ENCODE measurements around the gene ZG16.
"Not testable (repeated sequence)": the region's sequence is repeated elsewhere in the genome, so short reads cannot be mapped to it uniquely, and the experiment has no call there.

Gene ZG16

DNA sequence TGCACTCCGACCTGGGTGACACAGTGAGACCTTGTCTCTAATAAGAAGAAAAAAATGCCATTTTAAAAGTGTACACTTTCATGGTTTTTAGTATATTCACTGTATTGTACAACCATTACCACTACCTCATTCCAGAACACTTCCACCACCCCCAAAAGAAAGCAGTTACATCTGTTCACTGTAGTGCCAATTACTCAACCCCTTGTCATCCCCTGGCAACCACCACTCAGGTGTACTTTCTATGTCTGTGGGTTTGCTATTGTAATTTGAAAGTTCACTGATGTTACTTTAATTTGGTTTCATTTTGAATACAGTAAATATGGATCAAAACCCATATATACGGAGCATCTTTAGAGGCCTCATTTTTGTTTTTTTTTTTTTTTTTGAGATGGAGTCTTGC is 6.1 kb downstream of the ZG16 start:
- no peak for DNase-seq

DNA sequence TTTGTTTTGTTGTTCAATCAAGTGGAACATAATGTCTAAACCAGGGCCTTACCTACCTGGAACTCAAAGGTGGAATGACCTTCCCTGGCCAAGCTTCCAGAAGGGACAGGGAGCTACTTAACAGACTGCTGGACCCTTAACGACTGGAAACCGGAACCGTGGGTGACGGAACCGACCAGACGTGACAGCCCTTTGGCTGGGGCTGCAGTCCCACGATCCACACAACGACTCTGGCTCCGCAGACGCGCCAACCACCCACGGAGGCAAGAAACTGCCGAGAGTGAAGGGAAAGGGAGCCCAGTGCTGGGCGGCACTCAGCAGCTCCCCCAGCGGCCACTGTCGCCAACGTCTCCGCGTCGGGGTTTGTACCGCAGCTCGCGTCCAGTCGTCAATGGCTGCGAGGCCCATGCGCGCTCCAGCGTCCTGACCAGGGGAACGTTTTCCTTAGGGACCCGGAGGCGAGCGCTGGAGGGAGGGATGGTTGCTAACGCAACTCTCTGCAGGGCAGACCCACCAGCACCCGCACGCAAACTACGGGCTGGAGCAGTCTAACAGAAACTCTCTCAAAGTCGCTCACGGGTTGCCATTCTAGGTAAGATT is 6.9 kb downstream of the ZG16 start:
- peak in 47 of 51 donors; percentile 1 to 67 (median 28) for DNase-seq

DNA sequence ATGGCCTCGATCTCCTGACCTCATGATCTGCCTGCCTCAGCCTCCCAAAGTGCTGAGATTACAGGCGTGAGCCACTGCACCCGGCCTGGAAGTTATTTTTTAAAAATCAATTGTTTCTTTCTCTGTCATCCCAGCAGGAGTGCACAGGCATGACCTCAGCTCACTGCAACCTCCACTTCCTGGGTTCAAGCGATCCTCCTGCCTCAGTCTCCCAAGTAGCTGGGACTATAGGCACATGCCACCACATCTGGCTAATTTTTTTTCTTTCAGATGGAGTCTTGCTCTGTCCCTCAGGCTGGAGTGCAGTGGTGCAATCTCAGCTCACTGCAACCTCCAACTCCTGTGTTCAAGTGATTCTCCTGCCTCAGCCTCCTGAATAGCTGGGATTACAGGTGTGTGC is 9.1 kb downstream of the ZG16 start:
- DNase-seq = not testable (repeated sequence)

DNA sequence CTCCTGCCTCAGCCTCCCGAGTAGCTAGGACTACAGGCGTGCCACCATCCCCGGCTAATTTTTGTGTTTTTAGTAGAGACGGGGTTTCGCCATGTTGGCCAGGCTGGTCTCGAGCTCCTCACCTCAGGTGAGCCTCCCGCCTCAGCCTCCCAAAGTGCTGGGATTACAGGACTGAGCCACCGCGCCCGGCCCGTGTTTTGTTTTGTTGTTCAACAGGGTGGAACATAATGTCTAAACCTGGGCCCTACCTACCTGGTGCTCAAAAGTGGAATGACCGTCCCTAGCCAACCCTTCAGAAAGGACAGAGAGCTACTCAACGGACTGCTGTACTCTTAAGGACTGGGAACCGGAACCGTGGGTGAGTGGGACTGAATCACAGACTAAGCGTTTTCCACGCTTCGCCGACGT is 11.7 kb downstream of the ZG16 start:
- DNase-seq = no peak

DNA sequence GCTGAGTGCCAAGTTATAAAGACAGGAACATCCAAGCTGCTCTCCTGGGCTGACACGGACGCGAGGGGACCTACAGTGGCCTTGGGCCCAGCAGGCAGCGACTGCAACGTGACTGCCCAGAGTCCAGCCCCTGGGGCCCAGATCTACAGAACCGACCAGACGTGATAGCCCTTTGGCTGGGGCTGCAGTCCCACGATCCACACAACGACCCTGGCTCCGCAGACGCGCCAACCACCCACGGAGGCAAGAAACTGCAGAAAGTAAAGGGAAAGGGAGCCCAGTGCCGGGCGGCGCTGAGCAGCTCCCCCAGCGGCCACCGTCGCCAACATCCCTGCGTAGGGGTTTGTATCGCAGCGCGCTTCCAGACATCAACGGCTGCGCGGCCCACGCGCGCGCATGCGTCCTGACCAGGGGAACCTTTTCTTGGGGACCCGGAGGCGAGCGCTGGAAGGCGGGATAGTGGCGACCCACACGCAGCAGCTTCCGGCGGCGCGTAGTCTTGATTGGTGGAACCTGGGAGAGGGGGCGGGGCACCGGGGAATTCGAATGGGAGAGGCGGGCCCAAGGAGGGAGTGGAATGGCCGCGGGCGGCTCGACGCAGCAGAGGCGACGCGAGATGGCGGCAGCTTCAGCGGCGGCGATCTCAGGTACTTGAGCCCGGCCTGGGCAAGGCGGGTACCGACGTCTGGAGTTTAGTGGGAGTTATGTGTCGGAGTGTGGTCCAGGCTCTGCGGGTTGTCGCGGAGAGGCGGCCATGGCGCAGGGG is 12.3 kb downstream of the ZG16 start, which contains the start of gene KIF22:
KIF22 (plus strand) TSS at position 569 of the 766 bp plus-strand sequence; CDS start at position 578, 9 bp downstream.
- peak; percentile 83 to 100 (median 98) for DNase-seq

DNA sequence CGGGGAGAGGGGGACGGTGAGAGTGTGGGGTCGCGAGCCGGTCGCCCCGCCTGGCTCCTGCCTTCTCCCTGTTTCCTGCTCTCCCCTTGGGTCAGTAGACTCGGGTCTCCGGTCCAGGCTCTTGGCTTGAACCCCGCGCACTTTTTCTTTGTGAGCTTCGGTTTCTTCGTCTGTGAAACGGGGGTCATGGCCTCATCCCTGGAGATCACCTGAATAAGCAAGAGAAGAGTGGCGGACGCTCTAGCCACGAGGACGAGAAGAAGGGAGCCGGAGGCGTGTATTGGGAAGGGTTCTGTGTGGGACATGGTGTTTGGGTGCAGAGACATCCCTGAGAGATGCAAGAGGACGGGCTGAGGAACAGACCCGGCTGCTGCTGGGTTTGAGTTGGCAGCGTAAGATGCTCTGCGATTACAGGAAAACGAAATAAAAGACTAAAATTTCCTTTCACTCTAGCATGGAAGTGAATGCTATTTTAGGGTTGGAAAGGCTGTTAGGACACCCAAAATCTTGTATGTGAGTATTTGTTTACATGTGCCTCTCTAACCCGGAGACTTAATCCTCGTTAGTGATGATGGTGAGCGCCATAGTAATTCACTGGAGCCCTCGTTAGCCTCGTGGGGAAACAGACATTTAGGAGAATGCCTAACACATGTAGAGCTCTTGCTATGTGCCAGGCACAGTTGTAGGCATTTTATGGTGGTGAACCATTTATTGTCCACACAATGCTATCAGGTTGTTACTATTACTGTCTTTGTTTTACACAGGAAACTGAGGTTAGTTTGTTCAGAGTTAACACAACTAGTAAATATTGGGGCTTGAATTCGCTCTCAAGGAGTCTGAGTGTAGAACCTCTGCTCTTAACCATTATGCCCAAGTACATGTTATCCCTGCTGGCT is 13.1 kb downstream of the ZG16 start:
- peak in 1 of 51 donors; percentile 29 for DNase-seq

DNA sequence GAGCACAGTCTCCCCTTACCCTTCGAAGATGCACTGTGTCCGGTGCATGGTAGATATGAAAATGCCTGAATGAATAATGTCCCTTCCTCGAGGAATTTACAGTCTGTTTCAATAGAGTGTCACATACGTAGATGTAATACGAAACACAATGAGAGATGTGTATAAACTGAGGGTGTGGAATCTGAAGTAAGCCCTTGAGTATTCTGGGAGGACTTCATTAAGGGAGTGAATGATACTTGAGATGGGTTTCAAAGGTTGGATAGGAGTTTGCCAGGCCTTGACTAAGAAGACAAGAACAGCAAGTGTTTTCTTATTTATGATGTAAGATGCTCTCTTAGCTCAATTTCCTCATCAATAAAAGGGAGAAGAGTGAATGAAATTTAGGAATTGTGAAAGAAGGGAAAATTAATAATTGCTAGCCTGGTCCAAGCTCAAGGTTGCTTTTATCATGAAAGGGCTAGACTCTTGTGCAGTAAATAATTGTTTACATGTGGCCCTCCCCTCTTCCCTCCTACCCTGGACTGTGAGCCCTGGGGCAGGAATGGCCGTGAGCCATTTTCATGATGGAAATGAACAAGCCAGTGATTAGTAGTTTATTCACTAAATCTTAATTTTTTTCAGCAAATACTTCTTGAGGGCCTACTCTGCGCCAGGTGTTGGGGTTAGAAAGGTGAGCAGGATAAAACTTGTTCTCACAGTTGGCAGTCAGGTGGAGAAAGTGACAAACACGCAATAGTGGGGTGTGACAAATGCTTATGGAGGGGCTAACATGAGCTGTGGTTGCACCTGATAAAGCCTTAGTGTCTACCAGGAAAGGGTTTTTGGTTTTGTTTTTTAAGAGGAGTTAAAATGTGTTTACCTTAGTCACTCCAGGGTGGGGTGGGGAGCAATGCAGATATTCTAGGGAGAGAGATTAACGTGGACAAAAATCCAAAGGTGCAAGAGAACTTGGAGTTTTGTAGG is 14.1 kb downstream of the ZG16 start:
- no peak for DNase-seq

DNA sequence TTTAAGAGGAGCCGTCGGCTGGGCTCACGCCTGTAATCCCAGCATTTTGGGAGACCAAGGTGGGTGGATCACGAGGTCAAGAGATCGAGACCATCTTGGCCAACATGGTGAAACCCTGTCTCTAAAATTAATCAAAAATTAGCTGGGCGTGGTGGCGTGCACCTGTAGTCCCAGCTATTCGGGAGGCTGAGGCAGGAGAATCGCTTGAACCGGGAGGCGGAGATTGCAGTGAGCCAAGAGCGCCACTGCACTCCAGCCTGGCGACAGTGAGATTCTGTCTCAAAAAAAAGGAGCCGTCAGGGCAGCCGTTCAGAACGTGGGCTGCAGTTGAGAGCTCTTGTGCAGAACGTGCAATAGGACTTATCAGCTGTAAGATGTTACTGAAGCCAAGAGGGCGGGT is 15.1 kb downstream of the ZG16 start:
- DNase-seq = not testable (repeated sequence)

DNA sequence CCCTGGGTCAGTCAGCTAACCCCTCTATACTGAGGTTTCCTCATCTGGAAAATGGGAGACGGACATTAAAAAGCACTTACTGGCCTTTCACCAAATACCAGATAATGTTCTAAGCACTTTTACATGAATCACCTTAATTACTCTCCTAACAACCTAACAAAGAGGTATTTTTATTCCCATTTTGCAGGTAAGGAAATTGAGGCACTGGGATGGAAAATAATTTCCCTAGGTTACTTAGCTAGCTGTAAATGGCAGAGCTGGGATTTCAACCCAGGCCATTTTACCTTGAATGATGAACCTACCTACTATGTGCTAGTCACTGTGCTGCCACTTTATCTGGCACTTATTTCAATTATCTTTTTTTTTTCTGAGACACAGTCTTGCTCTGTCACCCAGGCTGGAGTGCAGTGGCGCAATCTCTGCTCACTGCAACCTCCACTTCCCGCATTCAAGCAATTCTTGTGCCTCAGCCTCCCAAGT is 16.2 kb downstream of the ZG16 start:
- no peak for DNase-seq

DNA sequence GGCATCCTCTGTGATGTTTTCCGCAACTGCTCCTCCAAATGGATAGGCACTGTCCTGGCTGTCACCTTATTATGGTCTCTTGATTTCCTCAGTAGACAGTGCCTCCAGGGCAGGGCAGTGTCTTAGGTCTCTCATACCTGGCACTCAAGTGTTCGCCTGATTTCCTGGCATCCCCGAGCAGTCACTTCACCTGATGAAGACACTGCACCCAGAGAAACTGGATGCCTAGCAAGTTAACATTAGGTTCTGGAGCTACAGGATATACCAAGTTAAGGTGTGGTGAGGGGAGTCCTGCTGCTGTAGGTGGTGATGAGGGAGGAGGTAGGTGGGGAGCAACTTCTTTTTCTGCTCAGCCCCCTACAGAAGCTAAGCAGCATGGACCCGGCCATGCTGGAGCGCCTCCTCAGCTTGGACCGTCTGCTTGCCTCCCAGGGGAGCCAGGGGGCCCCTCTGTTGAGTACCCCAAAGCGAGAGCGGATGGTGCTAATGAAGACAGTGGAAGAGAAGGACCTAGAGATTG is 24.4 kb downstream of the ZG16 start:
- no peak for DNase-seq

DNA sequence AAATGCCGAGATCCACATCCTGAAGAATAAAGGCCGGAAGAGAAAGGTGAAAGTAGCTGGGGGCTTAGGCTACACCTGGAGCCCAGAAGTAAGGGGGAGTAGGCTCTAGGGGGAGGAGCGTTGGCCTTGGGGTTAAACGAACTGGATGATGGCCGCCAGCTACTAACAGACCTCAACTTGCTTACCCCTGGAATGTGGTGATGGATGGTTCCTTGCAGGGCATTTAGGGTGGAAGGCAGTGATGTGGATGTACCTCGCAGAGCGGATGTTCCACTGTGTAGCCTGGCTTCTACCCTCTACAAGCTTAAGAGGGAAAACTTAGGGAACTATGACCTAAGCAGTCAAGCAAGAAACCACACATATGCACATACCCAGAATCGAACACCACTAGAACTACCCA is 26.0 kb downstream of the ZG16 start:
- no peak for DNase-seq

DNA sequence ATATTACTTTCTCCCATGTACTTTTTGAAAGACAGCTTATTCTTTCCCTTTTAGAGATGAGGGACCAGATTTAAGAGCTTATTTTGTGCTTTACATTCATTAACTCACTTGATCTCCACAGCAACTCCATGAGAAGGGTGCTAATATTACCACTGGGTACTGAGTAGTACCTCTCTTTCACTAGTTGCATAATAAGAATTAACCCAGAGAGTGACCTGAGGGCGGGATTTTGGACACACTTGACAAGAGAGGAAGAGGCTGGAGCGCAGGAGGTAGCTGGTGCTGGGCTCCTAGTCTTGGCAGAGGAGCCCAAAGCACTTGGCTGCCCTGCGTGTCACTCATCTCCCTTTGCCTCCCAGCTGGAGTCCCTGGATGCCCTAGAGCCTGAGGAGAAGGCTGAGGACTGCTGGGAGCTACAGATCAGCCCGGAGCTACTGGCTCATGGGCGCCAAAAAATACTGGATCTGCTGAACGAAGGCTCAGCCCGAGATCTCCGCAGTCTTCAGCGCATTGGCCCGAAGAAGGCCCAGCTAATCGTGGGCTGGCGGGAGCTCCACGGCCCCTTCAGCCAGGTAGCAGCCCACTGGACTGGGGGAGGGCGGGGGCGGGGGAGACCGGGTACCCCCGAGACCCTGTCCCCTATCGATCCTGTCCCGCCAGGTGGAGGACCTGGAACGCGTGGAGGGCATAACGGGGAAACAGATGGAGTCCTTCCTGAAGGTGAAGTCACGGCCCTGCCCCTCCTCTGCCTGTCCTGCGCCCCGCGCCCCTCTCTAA is 26.6 kb downstream of the ZG16 start:
- peak in 22 of 51 donors; percentile 22 to 70 (median 46) for DNase-seq

DNA sequence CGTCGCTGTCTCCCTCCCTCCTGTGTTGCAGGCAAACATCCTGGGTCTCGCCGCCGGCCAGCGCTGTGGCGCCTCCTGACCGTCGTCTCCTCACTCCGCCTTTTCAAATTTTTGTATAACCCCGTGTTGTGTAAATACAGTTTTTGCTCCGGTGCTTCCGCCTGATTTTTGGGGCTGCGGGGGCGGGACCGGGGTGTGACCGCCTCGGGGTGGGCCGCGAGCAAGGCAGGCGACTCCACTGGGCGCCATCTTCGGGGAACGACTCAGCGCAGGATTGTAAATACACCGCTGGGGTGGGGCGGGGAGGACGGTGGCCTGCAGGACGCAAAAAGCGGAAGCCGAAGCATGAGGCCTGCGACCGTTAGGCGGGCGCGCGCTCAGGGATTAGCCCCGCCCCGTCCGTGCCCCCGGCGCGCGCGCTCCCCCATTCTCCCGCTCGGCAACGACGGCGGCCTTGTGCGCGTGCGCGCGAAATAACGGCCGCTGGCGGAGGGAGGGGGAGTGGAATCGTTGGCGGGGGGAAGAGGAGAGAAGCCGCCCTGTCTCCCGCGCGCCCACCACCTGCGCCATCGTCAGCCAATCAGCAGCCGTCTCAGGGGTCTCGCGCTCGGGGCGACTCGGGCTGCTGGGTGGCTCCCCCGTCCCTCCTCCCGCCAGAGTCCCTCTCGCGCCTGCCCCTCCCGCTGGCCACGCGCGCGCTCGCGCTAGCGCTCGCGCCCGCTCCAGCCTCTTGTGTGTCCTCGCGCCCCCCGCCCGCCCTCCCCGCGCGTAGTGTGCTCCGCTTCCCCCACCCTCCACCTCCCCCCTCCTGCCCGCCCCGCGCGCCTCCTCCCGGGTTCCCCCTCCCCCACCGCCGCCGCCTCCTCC is 27.4 kb downstream of the ZG16 start:
- DNase-seq = peak; percentile 75 to 99 (median 96)

DNA sequence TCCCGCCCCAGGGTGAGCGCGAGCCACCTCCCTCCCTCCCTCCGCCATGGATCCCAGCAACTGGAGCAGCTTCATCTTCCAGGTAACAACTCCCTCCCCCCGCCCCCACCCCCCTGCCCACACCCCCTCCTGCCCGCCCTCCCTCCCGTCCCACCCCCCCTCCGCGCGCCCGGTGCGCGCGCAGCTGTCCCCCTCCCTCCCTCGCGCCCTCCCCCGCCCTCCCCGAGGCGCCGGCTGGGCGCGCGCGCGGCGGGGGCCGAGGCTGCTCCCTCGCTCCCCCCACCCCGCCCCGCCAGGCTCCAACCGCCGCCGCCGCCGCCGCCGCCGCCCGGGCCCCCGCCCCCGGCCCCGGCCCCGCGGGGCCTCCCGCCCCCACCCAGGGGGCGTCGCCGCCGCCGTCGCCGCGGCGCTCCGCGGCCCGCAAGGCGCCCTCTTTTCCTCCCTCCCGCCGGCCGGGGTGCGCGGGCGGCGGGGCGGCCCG is 28.1 kb downstream of the ZG16 start, which contains the start of gene MAZ:
MAZ (plus strand) TSS at position 431 of the 481 bp plus-strand sequence. CDS start 173 bp downstream, outside the sequence.
- DNase-seq = peak in 14 of 51 donors; percentile 49 to 86 (median 71)

DNA sequence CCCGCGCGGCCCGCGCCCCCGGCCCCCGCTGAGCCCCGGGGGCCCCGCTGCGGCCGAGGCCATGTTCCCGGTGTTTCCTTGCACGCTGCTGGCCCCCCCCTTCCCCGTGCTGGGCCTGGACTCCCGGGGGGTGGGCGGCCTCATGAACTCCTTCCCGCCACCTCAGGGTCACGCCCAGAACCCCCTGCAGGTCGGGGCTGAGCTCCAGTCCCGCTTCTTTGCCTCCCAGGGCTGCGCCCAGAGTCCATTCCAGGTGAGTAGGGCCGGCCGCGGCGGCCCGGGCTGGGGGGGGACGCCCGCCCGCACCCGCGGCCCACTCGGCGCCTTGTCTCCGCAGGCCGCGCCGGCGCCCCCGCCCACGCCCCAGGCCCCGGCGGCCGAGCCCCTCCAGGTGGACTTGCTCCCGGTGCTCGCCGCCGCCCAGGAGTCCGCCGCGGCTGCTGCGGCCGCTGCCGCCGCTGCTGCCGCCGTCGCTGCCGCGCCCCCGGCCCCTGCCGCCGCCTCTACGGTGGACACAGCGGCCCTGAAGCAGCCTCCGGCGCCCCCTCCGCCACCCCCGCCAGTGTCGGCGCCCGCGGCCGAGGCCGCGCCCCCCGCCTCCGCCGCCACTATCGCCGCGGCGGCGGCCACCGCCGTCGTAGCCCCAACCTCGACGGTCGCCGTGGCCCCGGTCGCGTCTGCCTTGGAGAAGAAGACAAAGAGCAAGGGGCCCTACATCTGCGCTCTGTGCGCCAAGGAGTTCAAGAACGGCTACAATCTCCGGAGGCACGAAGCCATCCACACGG is 28.8 kb downstream of the ZG16 start:
- peak in 11 of 51 donors; percentile 13 to 49 (median 27) for DNase-seq

DNA sequence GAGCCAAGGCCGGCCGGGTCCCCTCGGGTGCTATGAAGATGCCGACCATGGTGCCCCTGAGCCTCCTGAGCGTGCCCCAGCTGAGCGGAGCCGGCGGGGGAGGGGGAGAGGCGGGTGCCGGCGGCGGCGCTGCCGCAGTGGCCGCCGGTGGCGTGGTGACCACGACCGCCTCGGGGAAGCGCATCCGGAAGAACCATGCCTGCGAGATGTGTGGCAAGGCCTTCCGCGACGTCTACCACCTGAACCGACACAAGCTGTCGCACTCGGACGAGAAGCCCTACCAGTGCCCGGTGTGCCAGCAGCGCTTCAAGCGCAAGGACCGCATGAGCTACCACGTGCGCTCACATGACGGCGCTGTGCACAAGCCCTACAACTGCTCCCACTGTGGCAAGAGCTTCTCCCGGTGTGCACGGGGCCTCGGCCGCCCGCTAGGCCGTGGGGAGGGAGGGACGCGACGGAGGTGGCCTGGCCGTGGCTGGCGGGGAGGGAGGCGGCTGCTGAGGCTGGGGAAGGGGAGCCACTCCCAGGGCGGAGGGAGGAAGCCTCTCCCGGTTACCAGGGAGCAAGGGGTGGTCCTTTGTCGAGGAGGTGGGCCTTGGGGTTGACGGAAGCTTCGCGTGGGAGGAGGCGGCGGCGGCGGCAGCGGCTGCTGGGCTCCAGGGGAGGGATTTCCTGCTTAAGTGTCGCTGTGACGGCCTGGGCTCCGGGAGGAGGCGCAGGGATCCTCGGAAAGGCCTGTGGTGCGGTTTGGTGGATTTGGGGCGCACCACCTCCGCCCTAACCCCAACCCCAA is 29.6 kb downstream of the ZG16 start:
- DNase-seq = peak in 46 of 51 donors; percentile 39 to 95 (median 81)
